C4-2B (cell line): ENCODE results near the gene USP44.

ENCODE experiments used
- CTCF ChIP-seq: fragments of 450-650 bp; conservative IDR thresholded peaks from 2 replicates; pipeline ENCODE4 v1.5.1; 2017; ENCODE audit warnings: mild to moderate bottlenecking
- ZFX ChIP-seq: fragments of 450-650 bp; IDR thresholded peaks from 2 replicates; pipeline ENCODE4 v1.6.1; 2017

- TF ChIP-seq CTCF = no peak
- no peak for TF ChIP-seq ZFX
Observed at GRCh38 chr12:95548539-95549391, 2.5 kb downstream of the USP44 start.
